Activated CD4-positive, alpha-beta memory T cell treated with anti-CD3 and anti-CD28 coated beads for 36 hours (primary cell): ENCODE measurements around the gene SVIP. TPM values are rescaled to one million over a fixed set of nuclear protein-coding genes. Genes with fewer than 3 reads are reported as not detected.

Source experiments
- CTCF ChIA-PET: fragments of 350-600 bp; sonication (Branson Sonifier 250); formaldehyde crosslinking; loops from one replicate; lab custom pipeline; 2021; ENCODE audit warnings: antibody characterized with exemption, inconsistent platforms; lab: Charles Lee
- POLR2A ChIA-PET: fragments of 350-600 bp; sonication (Branson Sonifier 250); formaldehyde crosslinking; loops from one replicate; lab custom pipeline; 2021; ENCODE audit warnings: antibody characterized with exemption; lab: Charles Lee
- DNase-seq: peaks from one replicate; pipeline ENCODE4 v3.0.0-alpha.2; 2020
- H3K27ac Mint-ChIP-seq: one replicate; pipeline ENCODE4 v1.8.0; 2021; ENCODE audit warnings: mixed read lengths
- H3K27me3 Mint-ChIP-seq: one replicate; pipeline ENCODE4 v1.8.0; 2021; ENCODE audit warnings: mixed read lengths
- H3K36me3 Mint-ChIP-seq: one replicate; pipeline ENCODE4 v1.8.0; 2021; ENCODE audit warnings: mixed read lengths
- H3K4me1 Mint-ChIP-seq: one replicate; pipeline ENCODE4 v1.8.0; 2021; ENCODE audit warnings: low read depth, mixed read lengths
- H3K4me3 Mint-ChIP-seq: one replicate; pipeline ENCODE4 v1.8.0; 2021; ENCODE audit warnings: mild to moderate bottlenecking, mixed read lengths
- H3K9me3 Mint-ChIP-seq: one replicate; pipeline ENCODE4 v1.8.0; 2021; ENCODE audit warnings: mixed read lengths
- intact Hi-C: fragments of 100-400 bp; cut with micrococcal nuclease; formaldehyde crosslinking; loops from one replicate; pipeline ENCODE4 v1.15.1; 2023
- total RNA-seq, 2 experiments: library from RNA; stranded (reverse); gene quantifications; one replicate each; pipeline ENCODE4 v1.2.3, GENCODE V29; 2021

The SVIP gene, protein sequence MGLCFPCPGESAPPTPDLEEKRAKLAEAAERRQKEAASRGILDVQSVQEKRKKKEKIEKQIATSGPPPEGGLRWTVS
- total RNA-seq, result 10 to 100 TPM; 64.3 to 65.6 TPM

DNA sequence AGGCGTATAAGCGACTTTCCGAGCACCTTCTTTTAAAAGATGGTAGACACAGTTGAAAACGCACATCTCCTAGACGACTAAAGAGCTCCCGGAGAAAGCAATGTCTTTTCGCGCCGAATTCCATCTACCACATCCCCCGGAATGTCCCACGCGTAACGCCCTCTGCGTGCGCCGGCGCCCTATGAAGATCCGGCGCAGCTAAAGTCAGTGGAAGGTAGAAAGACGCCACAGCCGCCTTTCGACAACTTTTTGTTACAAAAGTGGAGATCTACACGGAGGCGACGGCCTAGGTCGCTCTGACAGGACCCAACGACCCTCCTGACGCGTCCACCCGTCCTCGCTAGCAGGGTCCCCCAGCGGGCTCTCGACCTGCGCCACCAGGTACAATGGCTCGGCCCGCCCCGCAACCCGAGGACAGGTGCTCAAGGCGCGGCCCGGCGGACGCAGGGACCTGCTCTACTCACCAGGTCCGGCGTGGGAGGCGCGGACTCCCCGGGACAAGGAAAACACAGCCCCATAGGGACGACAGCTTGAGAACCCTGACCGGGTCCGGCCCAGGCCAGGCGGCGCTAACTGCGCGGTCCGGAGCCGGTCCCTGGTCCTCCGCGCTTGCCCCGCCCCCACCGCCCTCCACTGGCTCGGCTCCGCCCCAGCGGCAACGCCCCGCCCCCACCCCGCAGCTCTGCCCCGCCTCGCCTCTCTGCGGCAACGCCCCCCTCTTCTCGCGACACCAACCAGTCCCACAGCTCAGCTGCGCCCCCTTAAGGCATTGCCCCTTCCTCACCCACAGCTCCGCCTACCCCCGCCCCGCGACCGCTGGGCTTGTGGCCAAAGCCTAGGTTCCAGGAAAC lies at the start of gene SVIP:
SVIP (minus strand) TSS at position 571 of the 851 bp plus-strand sequence; CDS start at position 518, 53 bp downstream.
- H3K27ac Mint-ChIP-seq, result peak within 1 kb of the TSS; percentile 86
- intact Hi-C loops, result loop anchor here (1.0 to 2.0 kb wide), 2 partner anchors 204 to 493 kb away; partner anchors contain the start of gene FANCF
- ChIA-PET CTCF (interaction anchor here (0.6 to 3.0 kb wide), 17 partner anchors 9 to 493 kb away, joined by 3 to 21 read pairs (median 4); partner anchors contain the start of gene FANCF), POLR2A (interaction anchor here (0.7 to 1.5 kb wide), 2 partner anchors 35 to 204 kb away, joined by 3 to 5 read pairs; partner anchors contain the start of gene FANCF)
- peak; percentile 95 for DNase-seq
- peak within 1 kb of the TSS; percentile 85 for H3K4me3 Mint-ChIP-seq
- H3K4me1 Mint-ChIP-seq, result peaks cover 13% of the 10 kb centered on the region
- H3K9me3 Mint-ChIP-seq, result no peaks in the 10 kb centered on the region
- H3K36me3 Mint-ChIP-seq, result peaks cover 11% of the 10 kb centered on the region
- no peaks in the 10 kb centered on the region for H3K27me3 Mint-ChIP-seq

DNA sequence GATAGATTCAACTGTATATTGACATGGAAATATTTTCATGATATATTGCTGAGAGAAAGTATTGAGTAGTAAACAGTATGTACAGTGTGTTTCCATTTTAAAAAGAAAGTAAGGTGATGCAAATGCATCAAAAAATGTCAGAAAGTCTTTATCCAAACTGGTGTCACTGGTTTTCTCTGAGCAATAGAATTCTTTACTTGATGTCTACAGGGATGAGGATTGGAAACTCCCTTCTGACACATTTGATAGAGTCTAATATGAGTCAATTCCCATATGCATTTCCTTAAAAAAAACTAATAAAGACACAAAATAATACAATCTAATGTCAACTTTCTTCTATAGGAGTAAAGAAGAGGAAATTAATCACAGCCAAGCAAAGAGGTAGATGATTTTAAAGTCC lies 49.0 kb upstream of the SVIP start:
- Mint-ChIP-seq H3K9me3 (no peaks in the 10 kb centered on the region), H3K36me3 (no peaks in the 10 kb centered on the region), H3K27me3 (no peaks in the 10 kb centered on the region), H3K4me1 (no peaks in the 10 kb centered on the region), H3K27ac (no peak overlapping the region), H3K4me3 (no peak overlapping the region)
- no peak for DNase-seq
- ChIA-PET POLR2A (no interaction called here), CTCF (no interaction called here)
- intact Hi-C loops, result loop anchor here (10.0 kb wide), 2 partner anchors 236 to 666 kb away; no protein-coding TSS in a partner anchor

DNA sequence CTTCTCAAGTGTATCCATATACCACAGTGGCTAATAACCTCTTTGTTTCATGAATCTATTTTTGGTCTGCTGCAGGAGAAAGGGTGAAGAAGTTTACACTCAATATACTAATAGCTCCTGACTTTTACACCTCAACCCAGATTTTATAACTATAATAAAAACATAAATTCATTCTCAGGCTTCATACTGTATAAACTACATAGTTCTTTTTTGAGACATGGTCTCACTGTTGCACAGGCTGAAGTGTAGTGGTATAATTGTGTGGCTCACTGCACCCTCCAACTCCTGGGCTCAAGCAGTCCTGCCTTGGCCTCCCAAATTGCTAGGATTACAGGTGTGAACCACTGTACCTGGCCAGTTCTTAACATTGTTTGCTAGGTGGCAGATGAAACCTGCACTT lies 48.4 kb upstream of the SVIP start:
- no peak overlapping the region for H3K4me3 Mint-ChIP-seq
- intact Hi-C loops, result loop anchor here (10.0 kb wide), 2 partner anchors 237 to 667 kb away; no protein-coding TSS in a partner anchor
- H3K36me3 Mint-ChIP-seq, result no peaks in the 10 kb centered on the region
- CTCF ChIA-PET, result no interaction called here
- no peaks in the 10 kb centered on the region for H3K4me1 Mint-ChIP-seq
- no peak for DNase-seq
- no peak overlapping the region for H3K27ac Mint-ChIP-seq
- H3K27me3 Mint-ChIP-seq, result no peaks in the 10 kb centered on the region
- H3K9me3 Mint-ChIP-seq, result no peaks in the 10 kb centered on the region
- POLR2A ChIA-PET, result no interaction called here

DNA sequence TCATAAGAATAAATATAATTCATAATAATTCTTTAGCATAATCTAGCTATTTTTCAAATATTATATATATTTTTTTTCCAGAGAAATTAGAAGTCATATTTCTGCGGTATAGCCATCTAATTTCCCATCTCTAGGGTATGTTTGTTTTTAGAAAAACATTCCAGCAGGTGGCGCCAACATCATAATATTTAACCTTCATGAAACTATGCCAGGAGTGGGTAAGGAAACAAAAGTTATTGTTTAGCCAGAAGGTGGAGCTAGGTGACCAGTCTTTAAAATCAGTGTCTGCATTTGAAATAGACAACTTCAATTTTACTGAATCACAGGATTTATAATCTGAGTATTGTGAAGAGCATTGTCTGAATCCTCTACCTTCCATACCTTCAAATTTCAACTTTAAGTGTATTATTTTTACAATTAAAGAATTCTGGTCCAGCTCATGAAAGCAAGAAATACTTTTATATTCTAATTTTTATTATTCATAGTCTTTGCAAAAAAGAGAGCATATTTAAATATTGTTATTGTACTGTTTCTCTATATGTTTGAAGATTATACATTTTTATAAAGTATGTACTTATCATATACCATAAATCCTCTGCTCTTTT lies 46.4 kb upstream of the SVIP start:
- DNase-seq, result peak; percentile 58
- Mint-ChIP-seq H3K36me3 (no peaks in the 10 kb centered on the region), H3K27ac (no peak overlapping the region), H3K27me3 (no peaks in the 10 kb centered on the region), H3K9me3 (no peaks in the 10 kb centered on the region), H3K4me1 (no peaks in the 10 kb centered on the region), H3K4me3 (no peak overlapping the region)
- intact Hi-C loops, result loop anchor here (10.0 kb wide), 2 partner anchors 239 to 669 kb away; no protein-coding TSS in a partner anchor
- ChIA-PET POLR2A (no interaction called here), CTCF (interaction anchor here (0.6 to 3.2 kb wide), 13 partner anchors 8 to 352 kb away, joined by 3 to 16 read pairs (median 5); partner anchors contain the start of gene SVIP)

DNA sequence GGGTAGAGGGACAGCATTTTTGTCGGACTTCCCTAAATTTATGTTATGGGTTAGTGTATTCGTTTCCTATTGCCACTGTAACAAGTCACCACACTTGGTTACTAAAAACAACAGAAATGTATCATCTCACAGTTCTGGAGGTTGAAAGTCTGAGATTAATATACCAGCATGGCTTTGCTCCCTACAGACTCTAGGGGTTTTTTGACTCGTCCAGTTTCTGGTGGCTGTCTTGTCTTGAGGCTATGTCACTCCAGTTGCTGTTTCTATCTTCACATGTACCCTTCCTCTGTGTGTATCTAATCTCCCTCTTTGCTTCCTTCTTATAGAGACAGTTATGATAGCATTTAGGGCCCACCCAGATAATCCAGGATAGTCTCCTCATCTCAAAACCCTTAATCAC lies 39.7 kb upstream of the SVIP start:
- intact Hi-C loops, result no loop called here
- Mint-ChIP-seq H3K4me3 (no peak overlapping the region), H3K36me3 (peaks cover 1% of the 10 kb centered on the region), H3K27me3 (no peaks in the 10 kb centered on the region), H3K4me1 (no peaks in the 10 kb centered on the region), H3K27ac (no peak overlapping the region), H3K9me3 (no peaks in the 10 kb centered on the region)
- POLR2A ChIA-PET, result no interaction called here
- CTCF ChIA-PET, result interaction anchor here (0.6 kb wide), 1 partner anchor 59 kb away, joined by 3 read pairs; no protein-coding TSS in a partner anchor
- DNase-seq, result no peak

DNA sequence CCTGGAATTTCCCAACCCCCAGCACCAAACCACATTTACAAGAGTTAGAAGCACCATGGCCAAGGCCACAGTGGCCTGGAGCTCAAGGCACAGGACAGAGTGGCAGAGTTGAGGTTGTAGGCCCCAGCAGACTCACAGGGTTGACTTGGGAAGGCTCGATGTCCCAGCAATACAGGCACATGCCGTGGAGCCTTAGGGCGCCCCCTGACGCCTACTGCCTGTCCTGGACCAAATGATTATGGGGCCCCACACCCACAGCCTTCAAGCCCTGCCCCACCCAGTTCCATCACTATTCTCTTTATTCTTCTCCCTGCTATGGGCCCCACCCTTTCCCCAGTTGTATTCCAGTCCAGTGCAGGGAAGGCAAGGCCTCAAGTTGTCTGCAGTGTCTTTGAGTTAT lies 30.6 kb upstream of the SVIP start, which contains the start of gene CCDC179:
CCDC179 (minus strand) TSS at position 234 of the 400 bp plus-strand sequence; CDS start at position 181, 53 bp downstream.
- ChIA-PET POLR2A (no interaction called here), CTCF (no interaction called here)
- DNase-seq, result no peak
- H3K27me3 Mint-ChIP-seq, result no peaks in the 10 kb centered on the region
- no peak within 1 kb of the TSS for H3K4me3 Mint-ChIP-seq
- H3K27ac Mint-ChIP-seq, result no peak within 1 kb of the TSS
- no peaks in the 10 kb centered on the region for H3K4me1 Mint-ChIP-seq
- intact Hi-C loops, result no loop called here
- H3K36me3 Mint-ChIP-seq, result peaks cover 1% of the 10 kb centered on the region
- no peaks in the 10 kb centered on the region for H3K9me3 Mint-ChIP-seq

DNA sequence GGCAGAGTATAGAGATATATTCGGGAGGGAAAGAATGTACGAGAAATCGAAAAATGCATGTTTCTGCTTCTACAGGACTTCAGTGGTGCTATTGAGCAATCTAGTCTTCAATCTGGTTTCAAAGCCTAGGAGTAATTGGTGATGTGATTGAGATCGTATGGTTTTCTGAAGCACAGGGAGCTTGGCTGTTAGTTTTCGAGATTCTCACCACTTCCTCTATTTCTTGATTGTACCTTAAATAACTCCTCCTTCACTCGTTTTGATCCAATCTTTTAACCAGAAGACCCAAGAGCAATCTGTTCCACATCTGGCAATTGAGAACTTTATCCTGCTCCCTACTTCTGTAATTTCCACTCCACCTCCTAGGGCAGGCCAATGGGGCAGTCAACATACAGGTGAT lies 30.2 kb upstream of the SVIP start:
- no peak for DNase-seq

DNA sequence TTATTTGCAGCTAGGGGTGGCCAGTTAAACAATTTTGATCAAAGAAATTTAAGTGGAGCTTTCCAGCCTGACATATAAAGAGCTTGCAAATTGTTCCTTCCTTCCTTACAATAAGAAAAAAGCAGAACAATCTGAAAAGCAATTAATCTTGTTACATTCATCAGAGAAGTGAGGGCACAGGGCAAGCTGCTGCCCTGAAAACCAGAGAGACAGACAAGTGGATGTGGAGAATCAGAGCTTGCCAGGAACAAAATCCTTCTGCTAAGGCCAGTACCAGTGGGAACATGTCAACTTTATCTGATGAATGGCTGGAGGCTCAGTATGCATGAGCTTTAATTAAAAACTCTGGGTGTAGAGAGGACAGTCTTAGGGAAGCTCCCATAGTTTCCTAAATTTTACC lies 21.9 kb upstream of the SVIP start:
- Mint-ChIP-seq H3K27me3 (no peaks in the 10 kb centered on the region), H3K36me3 (peaks cover 2% of the 10 kb centered on the region), H3K4me3 (no peak overlapping the region), H3K4me1 (no peaks in the 10 kb centered on the region), H3K9me3 (peaks cover 9% of the 10 kb centered on the region), H3K27ac (no peak overlapping the region)
- POLR2A ChIA-PET, result no interaction called here
- CTCF ChIA-PET, result interaction anchor here (0.8 to 1.4 kb wide), 2 partner anchors 22 to 24 kb away, joined by 4 to 6 read pairs; partner anchors contain the start of gene SVIP
- intact Hi-C loops, result no loop called here
- no peak for DNase-seq

More for the DNA sequence above, 30.2 kb upstream of the SVIP start:
- Mint-ChIP-seq H3K27me3 (no peaks in the 10 kb centered on the region), H3K9me3 (no peaks in the 10 kb centered on the region), H3K36me3 (peaks cover under 1% of the 10 kb centered on the region), H3K27ac (no peak overlapping the region), H3K4me3 (no peak overlapping the region), H3K4me1 (no peaks in the 10 kb centered on the region)
- intact Hi-C loops, result no loop called here
- ChIA-PET POLR2A (no interaction called here), CTCF (no interaction called here)

DNA sequence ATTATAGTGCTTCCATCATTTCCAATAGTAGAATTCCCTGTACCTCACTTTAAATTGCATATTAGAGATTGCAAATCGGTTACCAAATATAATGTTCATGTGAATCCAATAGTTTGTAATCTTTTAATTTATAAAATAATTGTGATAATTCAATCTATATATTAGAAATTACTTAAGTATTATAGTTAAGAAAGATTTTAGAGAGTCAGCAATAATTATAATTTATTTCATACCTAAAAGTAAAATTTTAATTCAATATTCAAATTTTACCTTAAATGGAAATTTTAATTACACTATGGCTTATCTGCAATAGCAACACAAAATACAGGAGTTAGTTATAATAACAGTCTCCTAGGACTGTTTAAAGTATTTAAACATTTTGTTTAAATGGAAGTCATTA lies 17.1 kb upstream of the SVIP start:
- H3K27me3 Mint-ChIP-seq, result no peaks in the 10 kb centered on the region
- H3K4me3 Mint-ChIP-seq, result no peak overlapping the region
- ChIA-PET CTCF (no interaction called here), POLR2A (no interaction called here)
- intact Hi-C loops, result no loop called here
- no peak overlapping the region for H3K27ac Mint-ChIP-seq
- H3K9me3 Mint-ChIP-seq, result no peaks in the 10 kb centered on the region
- no peaks in the 10 kb centered on the region for H3K36me3 Mint-ChIP-seq
- no peak for DNase-seq
- H3K4me1 Mint-ChIP-seq, result no peaks in the 10 kb centered on the region

DNA sequence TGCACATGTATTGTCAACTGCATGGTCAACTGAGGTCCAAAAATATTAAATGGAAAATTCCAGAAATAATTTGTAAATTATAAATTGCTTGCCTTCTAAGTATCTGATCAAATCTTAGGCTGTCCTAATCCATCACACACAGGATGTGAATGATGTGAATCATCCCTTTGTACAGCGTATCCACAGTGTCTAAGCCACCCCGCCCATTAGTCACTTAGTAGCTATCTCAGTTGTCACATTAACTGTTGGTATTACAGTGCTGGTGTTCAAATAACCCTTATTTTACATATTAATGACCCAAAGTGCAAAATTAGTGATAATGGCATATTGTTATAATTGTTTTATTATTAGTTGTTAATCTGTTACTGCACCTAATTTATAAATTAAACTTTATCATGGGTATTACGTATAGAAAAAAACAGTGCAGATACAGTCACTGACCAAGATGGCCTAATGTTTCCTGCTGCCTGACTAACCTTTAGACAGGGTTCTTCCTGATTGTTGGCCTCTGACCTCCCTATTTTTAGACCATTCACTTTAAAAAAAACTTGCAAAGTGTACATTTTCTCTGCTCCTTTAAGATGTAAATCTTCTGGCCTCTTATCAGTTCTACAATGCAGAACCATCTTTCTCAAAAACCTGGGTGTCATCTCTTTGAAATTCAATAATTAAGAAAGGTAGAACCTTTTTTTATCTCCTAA lies 2.9 kb upstream of the SVIP start:
- DNase-seq, result no peak
- ChIA-PET POLR2A (no interaction called here), CTCF (no interaction called here)
- intact Hi-C loops, result no loop called here
- Mint-ChIP-seq H3K27ac (no peak overlapping the region), H3K4me1 (peaks cover 9% of the 10 kb centered on the region), H3K4me3 (no peak overlapping the region), H3K36me3 (no peaks in the 10 kb centered on the region), H3K27me3 (no peaks in the 10 kb centered on the region), H3K9me3 (no peaks in the 10 kb centered on the region)

DNA sequence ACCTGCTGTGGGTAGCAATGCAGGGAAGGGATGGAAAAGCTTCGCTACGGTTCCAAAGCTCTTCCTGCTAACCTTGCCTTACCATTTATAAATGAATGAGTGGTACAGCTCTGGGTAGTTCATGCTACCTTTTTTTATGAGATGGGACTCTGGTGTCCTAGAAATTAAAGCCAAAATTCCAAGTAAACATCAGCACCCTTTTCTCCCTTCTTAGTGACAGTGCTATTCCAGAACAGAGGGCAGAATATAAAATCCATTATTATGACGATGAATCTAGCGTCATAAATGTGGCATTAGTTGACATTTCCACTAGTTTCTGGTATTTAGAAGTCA lies 447 bp upstream of the SVIP start:
- intact Hi-C loops, result no loop called here
- Mint-ChIP-seq H3K4me3 (peak overlapping the region; percentile 85), H3K36me3 (peaks cover 7% of the 10 kb centered on the region), H3K9me3 (no peaks in the 10 kb centered on the region), H3K27me3 (no peaks in the 10 kb centered on the region), H3K4me1 (peaks cover 13% of the 10 kb centered on the region), H3K27ac (peak overlapping the region; percentile 38)
- CTCF ChIA-PET, result interaction anchor here (0.7 to 3.0 kb wide), 13 partner anchors 8 to 494 kb away, joined by 3 to 21 read pairs (median 5); partner anchors contain the start of gene FANCF
- no peak for DNase-seq
- POLR2A ChIA-PET, result no interaction called here
